NCI-H1694 treated with DMSO at 0.1 percent for 48 hours (cell line): ENCODE measurements around the gene ID3.
A peak's percentile ranks its signal among the peaks of the same experiment; 100 is the strongest.

Source experiments
- DNase-seq: peaks from one replicate; lab custom pipeline; 2025; lab: John Stamatoyannopoulos, UW

ID3 gene

DNA sequence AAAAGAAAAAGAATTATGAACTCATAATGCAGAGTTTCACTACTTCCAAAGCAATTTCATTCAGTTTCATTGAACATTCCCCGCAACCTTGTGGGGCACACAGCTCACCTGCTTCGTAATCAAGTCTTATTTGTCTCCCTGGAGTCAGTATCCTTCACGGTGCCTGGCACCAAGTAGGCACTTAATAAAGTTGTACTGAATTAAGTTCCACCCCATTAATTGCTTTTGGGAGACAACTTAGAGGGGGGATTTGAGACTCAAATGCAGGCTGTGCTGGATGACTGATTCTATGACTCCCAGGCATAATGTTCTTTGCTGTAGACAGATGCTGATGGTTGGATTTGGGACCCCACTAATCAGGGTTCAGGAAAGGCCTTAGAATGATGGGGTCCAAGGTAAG lies 6.5 kb upstream of the ID3 start:
- DNase-seq, result no peak

DNA sequence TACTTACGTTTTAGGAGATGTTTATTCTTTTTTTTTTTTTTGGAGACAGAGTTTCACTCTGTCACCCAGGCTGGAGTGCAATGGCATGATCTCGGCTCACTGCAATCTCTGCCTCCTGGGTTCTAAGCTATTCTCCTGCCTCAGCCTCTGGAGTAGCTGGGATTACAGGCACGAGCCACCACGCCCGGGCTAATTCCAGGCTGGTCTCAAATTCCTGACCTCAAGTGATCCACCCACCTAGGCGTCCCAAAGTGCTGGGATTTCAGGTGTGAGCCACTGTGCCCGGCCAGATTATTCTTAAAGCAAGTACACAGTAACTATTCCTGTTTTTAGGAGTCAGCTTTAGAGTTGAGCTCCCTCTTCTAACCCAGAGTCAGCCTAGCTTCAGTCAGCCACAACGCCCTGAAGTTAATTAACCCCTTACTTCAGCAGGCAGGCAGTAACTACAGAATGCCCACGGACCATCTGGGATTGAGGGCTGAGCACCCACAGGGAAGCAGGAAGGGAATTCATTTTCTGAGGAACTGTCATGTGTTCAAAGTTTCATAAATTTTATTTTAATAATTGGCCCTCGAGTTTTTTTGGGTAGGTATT lies 5.3 kb upstream of the ID3 start:
- no peak for DNase-seq

DNA sequence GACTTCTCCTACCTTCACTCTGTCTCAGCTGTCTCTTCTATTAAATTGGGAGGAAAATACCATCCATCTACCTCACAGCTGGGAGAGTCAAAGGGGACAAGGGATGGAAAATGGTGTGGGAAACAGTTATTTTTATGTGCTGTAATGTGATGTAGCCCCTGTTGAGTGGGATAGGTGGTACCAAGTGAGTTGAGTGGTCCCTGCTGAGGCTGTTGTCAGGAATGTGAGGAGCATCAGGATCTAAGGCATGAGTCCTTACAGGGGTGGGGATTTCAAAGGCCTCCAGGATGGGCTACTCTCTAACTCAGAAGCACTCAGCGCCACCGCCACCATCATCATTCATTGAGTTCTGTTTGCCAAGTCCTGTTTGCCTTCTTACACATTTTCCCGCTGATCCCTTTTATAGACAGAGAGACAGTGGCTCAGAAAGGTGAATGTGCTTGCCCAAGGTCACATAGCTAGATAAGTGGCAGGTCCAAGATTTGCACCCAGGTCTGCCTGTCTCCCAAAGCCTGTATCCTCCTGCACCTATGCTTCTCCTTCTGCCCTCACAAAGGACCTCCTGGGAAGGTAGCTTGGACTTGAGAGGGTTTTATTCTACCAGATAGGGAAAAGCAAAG lies 4.6 kb upstream of the ID3 start:
- DNase-seq, result no peak

DNA sequence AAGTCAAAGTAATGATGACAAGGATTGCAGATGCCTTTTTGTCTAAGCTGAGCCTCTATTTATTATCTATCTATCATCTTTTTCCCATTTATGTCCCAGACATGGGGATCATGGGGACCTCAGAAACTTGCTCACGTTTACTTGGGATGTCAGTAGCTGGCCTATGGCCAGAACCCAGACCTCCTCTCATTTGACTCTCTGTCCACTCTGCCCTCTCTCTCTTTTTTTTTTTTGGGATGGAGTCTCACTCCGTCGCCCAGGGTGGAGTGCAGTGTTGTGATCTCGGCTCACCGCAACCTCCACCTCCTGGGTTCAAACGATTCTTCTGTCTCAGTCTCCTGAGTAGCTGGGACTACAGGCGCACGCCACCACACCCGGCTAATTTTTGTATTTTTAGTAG lies 3.7 kb upstream of the ID3 start:
- no peak for DNase-seq

DNA sequence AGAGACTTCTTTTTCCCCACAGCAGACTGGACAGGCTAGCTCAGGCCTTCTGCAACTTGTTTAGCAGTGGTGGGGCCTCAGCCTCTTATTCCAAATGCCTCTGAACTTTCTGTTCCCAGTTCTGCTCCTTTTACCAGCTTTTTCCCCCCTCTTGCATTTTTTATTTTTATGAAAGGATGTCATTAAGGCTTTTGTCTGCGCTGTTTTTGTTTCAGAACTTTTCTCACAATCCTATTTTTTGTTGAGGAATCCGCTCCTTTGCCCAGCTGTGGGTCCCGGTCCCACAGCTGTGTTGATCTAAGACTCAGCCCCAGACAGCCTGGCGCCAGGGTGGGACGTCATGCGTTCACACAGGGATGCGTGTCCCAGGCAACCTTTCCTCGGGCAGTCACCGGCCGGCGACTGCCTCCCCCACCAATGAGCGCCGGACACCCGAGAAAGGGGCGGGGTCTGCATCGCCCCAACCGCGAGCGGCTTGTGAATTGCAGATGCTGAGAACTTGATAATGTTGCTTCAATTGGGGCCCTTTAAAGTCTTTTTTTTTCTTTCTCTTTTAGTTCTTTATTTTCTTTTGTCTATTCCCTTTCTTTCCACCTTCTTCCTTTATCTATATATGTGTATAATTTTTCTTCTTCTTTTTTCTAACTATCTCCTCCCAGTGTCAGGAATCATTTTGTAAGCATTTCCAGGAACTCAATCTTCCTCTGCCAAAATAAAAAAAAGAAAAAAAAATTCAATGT lies 3.0 kb upstream of the ID3 start:
- peak; percentile 68 for DNase-seq

DNA sequence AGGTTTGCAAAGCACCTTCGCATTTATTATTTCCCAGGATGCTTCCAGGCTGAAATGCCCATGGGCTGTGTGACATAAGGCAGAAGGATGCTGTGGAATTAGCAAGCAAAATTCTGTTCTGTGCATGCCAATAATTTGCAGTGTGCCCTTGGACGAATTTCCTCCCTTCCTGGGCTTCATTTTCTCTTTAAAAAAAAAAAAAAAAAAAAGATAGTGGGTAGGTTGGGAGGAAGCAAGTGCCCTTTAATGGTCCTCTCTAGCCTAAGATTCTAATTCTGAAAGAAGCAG lies 2.5 kb upstream of the ID3 start:
- no peak for DNase-seq

DNA sequence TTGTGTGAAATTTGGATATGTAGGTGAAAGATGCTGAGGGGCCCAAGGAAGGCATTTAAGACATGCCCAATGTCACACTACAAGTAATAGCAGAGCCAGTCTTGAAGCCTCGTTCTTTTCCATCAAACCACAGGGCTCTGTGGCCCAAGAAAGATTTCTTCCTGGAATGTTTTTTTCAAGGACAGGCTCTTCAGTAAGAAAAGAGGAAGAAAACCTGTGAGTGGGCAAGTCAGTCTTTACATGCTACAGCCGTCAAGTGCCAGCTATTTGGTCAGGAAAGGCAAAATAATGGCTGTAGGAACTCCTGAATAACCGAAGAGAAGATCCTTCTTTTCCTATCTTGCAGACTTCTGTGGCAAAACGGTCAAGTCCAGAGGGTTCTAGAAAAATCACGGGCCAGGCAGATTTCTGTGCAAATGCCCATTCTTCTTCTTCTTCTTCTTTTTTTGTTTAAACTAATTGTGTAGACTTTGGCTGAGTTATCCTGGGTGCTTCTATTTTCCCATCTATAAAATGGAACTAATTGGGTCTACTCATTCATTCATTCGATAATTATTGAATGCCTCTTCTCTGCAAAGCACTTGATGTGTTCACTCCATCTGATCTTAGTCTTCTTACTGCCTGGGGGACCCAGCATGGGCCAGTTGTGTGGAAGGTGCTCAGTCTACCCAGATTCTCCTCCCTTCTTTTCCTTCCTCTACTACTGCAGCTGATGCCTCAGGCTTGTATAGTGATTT lies 1.9 kb upstream of the ID3 start:
- no peak for DNase-seq

DNA sequence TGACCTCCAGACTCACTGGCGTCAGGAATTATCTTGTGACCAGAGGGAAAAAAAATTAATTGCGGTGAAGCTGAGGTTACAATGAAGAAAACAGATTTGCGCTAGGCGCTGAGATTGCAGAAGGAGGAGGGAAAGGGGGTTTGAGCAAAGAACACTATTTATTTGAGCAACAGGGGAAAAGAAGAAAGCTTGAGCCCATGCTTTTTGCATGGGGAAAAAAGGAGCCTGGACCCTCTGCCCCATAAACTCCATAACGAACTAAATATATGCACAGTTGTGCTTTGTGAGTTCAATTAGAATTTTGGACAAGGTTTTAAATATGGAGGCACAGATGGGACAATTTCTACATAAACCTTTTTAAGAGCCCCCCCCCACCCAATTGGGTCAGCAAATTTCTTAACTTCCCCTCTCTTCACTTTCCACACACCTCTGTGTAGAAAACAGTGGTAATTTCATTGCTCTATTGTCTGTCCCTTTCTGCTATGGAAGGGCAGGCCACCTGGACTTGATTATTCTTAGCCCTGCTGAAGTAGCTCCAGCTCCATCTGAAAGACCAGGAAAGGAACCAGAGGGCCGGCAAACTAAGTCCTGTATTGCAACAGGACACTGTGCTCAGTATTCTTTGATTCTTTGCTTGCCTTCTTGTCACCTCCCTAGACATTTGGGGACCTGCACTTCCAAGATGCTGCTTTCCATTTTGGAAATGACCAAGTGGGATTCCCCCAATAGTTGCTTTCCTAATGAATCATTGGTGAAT lies 862 bp upstream of the ID3 start:
- no peak for DNase-seq

DNA sequence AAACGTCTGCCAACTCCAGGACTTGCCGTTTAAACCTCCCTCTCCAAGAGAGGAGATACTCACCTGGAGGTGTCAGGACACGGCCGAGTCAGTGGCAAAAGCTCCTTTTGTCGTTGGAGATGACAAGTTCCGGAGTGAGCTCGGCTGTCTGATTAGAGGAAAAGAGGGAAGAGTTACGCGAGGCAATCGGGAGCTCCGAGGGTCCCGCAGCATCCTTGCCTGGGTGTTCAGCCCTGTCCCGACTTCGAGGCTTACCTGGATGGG lies 497 bp downstream of the ID3 start:
- DNase-seq, result no peak

DNA sequence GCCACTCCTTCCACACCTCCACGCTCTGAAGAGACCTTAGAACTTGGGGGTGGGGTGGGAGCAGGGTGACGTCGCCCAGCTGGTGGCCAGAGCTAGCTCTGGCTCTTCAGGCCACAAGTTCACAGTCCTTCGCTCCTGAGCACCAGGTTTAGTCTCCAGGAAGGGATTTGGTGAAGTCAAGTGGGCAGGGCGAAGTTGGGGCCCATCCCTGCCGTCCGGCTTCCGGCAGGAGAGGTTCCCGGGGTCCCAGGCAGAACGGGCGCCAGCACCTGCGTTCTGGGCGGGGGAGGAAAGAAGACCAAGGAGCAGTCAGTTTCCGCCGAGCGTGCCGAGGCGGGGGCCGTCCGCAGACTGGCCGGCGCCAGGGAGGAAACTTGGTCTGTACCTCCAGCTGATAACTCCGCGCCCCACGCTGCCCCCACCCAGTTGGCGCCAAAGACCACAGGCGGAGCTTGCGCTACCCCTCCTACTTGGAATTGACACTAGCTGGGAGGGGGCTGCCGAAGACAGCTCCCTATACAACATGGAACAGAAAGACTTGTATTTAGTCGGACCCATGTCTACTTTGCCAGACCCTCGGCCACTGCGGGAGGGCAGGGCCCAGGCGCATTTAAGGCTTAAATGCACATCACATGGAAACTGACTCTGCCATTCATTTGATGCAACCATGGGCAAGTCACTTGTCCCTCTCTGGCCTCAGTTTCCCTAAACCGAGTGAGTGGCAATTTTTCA lies 995 bp downstream of the ID3 start:
- no peak for DNase-seq

DNA sequence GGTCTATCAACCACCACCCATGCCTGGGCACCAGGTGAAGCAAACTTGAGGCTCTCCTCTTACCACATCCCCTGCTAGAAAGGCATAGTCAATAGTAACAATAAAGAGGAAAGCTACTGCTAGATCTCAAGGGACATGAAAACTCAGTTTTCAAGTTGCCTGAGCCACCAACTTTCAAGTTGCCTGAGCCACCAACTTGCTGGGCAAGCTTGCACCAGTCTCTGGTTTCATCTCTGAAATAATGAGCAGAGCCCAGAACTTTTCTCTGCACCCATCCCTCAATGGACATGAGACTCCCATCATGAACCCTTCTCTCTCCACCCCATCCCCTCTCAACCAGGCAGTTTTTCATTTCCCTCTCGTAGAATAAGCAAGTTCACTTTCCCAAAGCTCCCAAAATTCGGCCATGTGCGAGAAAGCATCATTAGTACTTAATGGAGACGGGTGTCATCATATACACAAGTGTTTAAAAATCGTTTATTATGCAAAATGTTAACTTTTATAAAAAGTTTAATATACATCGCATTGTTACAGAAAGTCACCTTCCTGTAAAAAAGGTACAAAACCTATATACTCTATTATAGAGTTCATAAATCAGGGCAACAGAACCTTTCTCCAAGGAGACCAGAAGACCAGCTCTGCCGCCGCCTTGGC lies 1.7 kb downstream of the ID3 start:
- DNase-seq, result no peak

DNA sequence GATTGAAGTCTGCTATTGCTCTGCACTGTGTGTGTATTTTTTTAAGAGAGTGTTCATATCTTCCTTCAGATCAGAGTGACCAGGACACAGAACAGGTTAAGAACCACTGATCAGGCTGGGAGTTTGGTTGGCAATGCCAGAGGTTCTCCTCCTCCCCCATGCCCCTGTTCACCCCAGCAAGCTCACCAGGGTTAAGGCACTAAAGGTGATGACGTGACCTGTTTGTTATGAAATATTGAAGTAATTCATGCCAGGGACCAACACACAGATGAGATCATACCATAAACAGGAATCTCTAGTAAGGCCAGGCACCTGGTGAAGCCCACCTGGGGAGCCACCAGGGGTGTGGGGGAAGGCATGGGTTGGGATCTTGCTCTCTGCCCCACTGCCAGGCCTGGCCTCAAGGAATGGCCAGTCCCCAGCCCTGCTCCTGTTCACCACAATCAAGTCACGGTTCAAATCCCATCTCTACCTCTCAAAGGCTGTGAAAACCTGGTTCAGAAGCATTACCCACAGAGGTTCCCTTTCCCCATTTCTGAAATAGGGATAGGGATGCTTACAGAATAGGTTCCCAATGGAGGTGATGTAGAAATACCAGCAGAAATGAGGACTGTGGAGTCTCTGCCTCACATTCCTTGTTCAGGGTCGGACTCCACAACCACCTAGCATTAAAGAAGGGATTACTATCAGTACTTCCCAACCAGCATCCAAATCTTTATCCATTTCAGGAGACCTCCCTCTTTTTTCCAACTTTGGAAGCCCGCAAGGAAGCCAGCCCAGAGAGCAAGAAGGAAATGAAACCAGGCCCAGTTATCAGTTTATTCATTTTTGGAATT lies 2.4 kb downstream of the ID3 start:
- no peak for DNase-seq

DNA sequence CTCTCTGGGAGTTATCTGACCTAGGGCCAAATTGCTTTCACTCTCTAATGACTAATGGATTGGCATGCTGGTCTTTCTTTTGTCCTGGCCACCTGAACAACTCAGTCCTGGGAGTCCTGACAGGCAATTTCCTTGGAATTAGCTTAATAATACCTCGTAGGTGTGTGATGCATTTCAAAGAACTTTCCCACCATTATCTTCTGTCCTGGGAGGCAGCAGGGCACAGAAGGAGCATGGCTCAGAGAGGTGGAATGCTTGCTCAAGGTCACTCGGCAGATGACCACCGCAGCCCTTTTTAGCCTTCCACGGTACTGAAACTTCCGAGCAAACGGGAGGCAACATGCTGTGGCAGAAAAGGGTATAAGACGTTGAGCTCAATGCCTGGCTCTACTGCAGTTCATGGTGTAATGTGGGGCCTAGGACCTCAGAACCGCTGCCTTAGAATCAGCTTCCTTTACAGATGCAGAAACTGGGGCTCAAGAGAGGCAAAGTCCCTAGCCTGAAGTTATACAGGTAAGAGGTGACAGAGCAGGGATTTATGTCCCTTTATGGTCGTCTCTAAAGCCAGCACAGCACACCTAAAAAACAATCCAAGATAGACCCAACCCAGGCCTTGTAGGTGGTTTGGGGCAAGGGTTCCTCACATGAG lies 3.2 kb downstream of the ID3 start:
- no peak for DNase-seq

DNA sequence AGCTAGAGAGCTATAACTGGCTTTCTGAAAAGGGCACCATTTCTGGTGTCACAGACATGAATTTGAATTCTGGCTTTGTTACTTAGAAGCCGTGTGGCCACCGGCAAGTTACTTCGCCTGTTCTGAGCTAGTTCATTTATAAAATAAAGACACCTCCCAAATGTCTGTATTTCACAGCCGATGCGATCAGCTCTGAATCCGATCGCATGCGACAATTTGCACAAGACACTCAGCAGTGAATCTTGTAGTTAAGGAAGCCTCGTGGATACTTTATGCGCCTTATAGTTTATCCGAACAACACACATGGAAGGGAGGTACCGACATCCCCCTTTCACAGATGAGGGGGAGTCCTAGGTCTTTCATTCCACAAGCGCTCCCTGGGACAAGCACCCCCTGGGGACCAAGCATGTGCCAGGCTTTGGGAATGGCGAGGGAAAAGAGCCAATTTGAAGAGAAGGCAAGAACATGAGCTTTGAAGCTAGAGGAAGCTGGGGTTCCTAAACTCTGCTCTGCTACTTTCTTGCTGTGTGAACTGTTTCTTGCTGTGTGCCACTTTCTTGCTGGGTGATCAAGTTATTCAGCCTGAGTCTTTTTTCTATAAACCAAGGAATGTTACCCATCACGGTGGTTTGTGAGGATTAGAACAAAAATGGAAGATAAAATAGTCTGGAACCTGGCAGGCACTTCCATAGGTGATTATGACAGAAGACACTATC lies 3.9 kb downstream of the ID3 start:
- DNase-seq, result peak; percentile 62

DNA sequence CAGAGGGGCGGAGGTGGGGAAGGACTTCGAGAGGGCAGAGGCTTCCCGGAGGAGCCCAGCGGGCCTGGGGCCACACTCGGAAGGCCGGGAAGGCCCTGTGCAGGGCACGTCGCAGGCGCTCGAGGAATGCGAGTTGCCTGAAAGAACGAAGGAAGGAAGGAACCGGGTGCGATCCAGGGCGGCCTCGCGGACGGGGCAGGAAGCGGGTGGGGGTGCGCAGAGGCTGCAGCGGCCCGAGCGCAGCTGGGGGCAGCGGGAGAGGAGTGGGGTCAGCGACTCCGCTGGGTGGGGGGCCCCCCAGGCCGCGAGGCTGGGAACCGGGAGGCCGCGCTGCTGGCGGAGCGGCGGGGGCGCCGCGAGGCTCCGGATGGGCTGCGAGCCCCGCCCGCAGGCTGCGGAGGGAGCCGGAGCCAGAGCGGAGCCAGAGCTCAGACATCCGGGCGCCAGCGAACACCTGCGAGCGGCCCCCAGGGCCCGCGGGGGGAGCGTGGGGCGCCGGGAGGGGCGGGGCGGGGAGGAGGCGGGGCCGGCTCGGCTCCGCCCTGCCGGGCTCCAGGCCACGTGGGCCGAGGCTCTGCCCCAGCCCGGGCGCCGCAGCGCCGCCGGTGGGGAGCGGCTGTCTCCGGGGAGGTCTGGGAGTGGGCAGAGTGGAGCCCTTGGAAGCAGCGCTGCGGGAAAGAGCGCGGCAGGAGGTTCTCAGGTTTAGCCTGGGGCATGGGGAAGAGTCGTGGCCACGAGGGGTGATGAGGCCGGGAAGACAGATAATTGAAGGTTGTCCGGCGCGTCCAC lies 4.6 kb downstream of the ID3 start:
- peak; percentile 82 for DNase-seq

DNA sequence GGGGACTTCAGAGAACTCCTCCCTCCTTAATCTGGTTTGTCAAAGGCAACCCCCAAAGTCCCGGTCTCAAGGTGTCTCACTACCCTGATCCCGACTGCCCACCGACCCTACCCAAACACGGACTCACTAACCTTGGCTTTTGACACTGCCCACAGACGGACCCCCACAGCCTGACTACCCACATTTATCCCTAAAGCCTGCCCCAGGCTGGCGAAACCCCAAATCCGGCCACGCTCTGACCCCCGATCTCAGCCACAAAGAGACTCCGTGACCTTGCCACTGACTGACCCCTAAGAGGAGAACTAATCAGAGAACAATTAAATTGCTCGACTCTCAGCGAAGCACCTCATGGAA lies 5.2 kb downstream of the ID3 start:
- DNase-seq, result peak; percentile 36

DNA sequence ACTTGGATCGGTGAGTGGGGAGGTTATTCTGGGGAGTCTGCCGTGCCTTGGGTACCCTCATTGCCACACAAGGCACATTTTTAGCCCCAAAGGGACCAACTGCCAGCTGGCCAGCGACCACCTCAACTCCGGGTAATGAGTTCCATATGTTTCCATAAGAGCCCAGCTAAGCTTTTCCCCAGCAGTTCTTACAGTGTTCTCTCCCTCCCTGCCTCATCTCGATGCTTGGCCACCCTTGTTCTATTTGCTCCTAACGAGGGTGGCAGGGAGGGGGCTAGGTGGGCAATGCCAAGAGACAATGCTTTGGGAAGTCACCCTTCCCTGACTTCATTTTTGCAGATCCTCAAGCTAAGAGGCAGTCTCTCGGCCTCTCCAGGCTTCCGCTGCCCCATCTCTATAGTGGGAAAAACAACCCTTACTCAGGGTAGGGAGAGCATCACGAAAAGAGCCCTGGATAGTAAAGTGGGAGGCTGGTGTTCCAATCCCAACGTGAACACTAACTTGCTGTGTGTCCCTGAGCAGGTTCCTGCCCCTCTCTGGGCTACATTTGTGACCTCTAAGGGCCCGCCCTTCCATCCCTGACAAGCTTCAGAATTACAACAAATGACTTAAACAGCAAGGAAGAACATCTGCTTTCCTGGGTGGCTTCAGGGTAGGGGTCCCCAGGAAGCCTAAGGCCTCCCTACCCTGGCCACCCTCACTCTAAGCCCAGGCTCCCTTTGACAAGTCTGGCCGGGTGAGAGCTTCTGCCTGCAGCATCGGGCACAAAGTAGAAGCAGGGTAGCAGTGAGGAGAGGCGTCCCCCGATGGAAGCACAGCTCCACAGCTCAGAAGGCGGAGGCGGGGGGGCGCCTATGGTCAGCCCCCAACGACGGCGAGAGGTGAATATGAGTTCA lies 5.8 kb downstream of the ID3 start:
- DNase-seq, result no peak

DNA sequence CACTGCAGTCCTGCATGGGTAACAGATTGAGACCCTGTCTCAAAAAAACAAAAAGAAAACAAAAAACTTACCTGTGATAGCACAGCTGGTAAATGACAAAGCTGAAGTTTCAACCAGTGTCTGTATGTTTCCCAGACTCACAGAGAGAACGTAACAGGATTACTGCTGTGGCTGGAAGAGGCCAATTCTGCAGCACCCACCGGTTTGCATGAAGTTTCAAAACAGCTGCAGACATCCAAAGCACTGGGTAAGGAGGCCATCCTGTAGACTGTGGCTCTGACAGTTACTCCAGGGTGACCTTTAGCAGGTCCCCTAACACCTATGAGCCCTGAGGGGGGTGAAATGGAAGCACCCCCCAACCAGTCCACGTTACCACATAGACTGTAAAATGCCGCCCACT lies 7.5 kb downstream of the ID3 start:
- no peak for DNase-seq
